Measurements from ENCODE around the gene JAKMIP1.
A peak's percentile ranks its signal among the peaks of the same experiment; 100 is the strongest.

GRCh38 chr4:6169239-6169638 lies 31.1 kb downstream of the JAKMIP1 start:
- TF ChIP-seq CTCF (IDR thresholded peaks at IDR 0.05 in 2 of 3, conservative IDR thresholded peaks at IDR 0.05 in 1 of 3; ENCODE audit: borderline replicate concordance in 1 of 3, insufficient read depth in 1 of 3, low read depth in 2 of 3, low read length in 2 of 3) = peak in 2 of 3 experiments; percentile 11 to 14; a peak in 1 of 6 replicates
- no peak for TF ChIP-seq SP1 (IDR thresholded peaks at IDR 0.05; ENCODE audit: low read depth)
- no peak for TF ChIP-seq POLR2AphosphoS5 (IDR thresholded peaks at IDR 0.05; ENCODE audit: low read depth, low read length)
- no peak for TF ChIP-seq RAD21 (IDR thresholded peaks at IDR 0.05; ENCODE audit: low read depth)
- no peak for TF ChIP-seq POLR2A (IDR thresholded peaks at IDR 0.05; ENCODE audit: borderline replicate concordance, extremely low read depth, insufficient read depth, insufficient read length)
- TF ChIP-seq MAX (IDR thresholded peaks at IDR 0.05) = no peak
- TF ChIP-seq EZH2 (IDR thresholded peaks at IDR 0.05) = no peak
